Hematopoietic multipotent progenitor cell treated with erythropoietin and hydrocortisone succinate and interleukin-3 and kit ligand, for 4 days (in vitro differentiated cells): Measurements from ENCODE around the gene NOX5.

Experiments used
- DNase-seq: peaks from one replicate; pipeline ENCODE4 v3.0.0-alpha.2; 2015

Gene NOX5

DNA sequence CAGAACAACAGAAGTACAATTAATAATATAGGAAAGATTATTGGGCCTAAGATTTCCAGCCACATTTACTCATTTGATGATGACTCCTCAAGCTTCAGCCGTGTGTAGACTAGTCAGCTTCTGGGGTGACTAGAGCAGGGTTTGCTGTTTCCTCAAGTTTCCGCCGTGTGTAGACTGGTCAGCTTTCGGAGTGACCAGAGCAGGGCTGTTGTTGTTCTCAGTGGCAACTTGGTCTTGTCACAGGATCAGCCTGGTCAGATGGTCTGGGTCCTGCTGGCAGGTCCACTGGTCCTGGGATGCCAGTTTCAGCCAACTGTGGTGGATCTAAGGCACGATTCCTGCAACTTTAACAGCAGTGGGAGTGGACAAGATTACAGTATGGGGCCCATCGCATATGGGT lies 21.8 kb upstream of the NOX5 start:
- DNase-seq = no peak

DNA sequence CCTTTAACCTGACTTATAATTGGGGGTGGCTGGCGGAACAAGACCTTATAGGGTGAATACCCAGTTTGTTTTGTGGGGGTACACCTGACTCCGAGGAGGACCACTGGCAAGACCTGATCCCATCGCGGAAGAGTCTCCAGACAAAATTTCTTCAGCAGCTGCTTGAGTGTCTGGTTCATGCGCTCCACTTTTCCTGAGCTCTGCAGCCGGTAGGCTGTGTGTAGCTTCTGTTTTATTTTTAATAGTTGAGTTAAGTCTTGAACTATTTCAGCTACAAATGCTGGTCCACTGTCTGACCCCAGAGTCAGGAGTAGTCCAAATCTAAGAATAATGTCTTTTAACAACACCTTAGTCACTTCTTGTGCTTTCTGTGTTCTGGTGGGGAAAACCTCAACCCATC lies 21.2 kb upstream of the NOX5 start:
- no peak for DNase-seq

DNA sequence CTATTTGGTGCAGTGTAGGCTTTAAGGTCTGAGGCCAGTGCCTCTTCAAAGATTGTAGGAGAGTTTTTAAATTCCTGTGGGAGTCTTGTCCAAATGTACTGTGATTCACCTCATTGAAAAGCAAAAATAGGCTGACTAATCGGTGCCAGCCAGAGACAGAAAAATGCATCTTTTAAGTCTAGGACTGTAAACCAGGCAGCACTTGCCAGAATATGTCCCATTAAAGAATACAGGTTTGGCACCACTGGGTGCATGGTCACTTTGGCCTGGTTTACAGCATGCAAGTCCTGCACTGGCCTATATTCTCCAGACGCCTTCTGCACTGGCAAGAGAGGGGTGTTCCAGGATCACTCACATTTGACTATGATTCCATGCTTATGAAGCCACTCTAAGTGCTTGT lies 20.3 kb upstream of the NOX5 start:
- DNase-seq = no peak

DNA sequence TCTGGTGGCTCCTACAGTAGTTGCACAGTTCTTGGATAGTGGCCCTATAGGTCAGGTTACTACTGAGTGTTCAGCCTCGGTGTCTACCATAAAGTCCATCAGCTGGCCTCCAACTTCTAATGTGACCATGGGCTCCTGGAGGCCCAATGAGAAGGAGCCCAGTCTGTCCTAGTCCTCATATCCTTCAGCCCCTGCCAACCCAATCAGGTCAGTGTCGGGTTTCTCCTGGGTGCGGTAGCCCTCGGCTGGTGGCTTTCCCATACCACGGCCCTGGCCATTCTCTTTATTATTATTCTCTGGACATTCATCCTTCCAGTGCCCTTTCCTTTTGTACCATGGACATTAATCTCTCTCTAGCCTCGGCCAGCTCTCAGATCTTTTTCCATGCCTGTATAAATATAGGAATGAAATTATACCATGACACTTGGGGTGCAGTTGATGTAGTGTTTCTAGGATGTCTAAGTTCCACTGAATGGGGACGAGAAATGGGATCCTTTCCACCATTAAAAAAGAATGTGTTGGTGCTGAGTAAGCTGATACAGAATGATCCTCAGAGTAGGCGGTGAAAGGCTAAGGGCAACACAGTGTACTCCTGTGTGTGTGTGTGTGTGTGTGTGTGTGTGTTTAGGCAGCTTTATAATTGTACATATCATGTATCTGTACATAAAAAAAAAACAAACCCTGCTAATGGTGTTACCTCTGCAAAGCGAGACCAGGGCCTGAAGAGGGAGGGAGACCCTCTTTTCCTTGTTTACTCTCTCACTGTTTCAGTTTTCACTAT lies 19.3 kb upstream of the NOX5 start:
- DNase-seq = no peak

DNA sequence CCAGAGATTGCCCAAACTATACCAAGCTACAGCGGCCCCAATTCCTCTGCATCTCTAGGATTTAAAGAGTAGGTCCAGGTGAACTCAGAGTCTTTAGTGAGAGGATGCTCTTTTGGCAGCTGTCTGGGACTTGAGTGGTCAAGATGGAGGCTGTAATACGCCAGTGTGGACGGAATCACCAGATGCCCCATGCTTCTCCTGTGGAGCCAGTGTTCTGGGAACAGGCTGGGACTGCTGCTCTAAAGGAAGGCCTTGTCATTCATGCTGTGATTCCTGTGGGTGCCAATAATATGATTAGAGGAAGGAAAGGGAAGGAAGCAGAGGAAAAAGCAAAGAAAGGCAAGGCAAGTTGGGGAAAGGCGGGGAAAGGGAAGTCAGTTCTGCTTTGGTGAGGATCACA lies 17.4 kb upstream of the NOX5 start:
- no peak for DNase-seq

DNA sequence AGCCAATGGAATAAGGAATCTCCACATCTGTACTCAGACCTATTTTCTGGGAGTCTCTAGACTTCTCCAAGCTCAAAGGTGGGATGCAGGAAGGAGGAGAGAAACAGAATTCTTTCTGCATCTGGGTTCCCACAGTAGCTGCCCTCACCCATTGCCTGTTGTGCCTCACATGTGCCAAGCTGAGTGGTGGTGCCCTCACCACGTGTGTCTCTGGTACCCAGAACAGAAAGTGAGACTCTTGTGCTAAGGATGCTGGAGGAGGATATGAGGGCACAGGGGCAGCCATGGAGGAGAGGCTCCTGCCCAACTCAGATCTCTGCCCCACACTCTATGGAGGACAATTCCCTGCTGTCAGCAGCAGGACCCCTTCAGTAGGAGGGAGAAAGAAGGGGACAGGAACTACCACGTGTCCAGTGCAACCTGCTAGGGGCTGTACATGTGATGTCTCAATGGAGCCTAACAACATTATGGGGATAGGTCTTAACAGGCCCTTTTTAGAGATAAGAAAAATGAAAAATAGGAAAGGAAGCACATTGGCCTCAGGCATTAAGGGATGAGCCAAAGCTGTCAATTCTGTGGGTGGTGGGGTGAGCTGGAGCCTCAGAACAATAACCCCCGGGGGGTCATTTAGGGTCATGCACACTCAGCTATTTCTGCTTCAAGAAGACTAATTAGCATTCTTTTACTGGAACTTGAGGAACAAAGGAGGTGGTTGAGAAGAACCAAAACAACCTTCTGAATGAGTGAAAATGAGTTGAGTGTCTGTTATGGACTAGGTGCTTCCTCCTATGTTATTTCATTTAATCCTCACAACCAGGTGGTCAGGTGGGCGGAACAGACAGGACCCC lies 16.3 kb upstream of the NOX5 start:
- DNase-seq = no peak

DNA sequence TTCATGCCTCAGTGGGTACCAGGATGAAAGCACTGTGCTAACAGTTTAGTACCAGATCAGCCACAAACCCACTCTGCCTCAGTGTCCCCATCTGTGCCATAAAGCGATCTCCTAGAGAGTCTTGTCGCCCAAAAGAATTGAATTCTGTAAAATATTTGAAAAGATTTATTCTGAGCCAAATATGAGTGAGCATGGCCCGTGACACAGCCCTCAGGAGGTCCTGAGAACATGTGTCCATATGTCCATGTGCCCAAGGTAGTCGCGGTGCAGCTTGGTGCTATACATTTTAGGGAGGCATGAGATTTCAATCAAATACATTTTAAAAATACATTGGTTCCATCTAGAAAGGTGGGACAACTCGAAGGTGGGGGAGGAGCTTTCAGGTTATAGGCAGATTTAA lies 15.4 kb upstream of the NOX5 start:
- DNase-seq = no peak

DNA sequence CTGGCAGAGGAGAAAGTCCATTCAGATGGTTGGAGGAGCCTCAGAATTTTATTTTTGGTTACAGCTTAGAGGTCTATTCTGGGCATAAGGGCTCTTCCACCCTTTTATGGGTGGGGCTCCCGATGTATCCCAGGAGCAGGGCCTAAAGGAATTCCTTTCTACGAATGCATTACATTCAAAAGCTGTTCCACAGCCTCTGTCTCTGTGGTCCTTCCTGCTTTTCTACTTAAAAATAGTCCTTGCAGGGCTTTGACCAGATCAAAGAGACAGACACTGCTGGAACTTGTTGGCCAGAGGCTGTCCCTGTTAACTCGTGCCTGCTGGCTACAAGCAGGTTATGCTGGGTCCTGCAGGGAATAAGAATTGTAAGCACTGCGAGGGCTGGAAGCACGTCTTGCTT lies 14.4 kb upstream of the NOX5 start:
- no peak for DNase-seq

DNA sequence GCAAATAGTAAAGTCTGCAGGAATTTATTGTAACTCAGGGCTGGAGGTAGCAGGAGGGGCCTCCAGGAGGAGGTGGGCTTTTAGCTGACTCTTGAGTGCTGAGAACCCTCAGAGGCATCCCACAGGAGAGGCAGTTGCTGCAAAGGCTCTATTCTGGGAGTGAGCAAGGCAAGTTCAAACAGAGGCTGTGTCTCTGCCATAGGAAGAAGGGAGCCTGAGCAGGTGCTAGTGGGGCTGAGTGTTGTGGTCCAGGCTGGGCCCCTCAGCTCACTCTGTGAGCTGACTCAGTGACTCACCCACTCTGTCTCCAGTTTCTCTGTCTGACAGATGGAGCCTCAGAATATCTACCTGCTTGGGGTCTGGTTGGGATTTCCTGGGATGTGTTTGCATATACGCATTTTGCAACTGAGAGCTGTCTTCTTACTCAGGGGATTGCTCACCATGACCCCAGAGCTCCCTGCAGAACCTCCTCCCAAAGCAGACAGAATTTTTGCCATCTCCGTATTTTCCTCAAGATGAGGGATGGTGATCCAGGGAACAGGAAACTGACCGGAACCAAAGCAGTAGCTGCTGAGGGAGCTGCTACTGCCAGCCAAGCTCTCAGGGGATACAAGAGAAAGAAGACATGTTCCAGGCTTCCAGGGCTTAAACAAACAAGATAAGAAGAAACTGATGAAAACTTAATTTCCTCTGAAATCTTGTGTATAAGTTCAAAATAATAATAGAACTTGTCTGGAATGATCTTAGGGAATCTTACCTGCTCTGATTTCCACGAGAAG lies 13.6 kb upstream of the NOX5 start:
- no peak for DNase-seq

DNA sequence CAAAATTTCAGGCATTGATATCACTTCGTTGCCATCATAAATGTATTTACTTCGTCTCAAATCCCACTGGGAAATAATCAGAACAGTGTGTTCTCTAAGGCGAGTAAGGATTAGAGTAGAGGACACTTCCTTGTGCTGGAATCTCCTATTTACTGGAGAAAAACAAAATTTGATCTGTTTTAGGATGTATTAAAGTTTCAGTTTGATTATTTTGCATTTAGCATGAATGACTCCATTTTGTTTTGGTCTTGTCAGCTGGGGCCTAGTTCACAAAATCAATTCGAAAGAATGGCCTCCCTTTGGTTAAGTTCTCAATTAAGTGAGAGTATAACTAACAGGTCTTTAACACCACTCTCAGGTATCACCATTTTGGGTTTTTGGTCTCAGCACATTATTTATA lies 11.7 kb upstream of the NOX5 start:
- no peak for DNase-seq

DNA sequence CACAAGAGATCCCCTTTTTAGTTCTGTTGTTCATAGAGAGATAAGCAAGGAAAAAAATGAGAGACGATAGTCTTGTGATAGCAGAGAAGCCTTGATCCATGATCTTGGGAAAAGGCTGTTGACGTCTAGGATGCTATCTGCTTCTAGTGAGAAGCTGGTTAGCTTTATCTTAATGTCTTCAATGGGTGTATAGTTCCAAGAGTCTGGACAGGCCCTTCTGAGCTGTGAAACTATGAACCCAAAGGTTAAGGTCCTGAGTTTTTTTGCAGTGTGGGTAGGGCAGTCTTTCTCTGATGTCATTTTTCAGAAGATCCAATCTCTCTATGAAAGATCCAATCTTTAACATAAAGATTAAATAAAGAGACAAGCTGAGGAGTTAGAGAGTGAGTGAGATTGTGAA lies 10.5 kb upstream of the NOX5 start:
- DNase-seq = no peak

DNA sequence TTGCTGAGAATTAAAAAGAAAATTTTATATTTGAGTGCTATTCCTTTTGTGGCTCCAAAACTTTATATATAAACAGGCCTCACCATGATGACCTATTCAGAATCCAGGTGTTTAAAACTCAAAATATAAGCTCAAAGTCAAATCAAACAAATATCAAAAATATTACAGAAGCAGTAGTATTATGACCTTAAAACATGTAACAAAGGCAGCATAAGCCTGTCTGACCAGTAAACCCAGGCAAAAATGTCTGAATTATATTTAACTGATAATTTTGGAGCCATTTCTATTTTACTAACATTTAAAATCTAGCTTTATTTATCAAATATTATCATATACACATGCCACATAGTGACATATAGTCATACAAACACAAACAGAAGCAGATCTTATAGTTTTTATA lies 6.4 kb upstream of the NOX5 start:
- no peak for DNase-seq

DNA sequence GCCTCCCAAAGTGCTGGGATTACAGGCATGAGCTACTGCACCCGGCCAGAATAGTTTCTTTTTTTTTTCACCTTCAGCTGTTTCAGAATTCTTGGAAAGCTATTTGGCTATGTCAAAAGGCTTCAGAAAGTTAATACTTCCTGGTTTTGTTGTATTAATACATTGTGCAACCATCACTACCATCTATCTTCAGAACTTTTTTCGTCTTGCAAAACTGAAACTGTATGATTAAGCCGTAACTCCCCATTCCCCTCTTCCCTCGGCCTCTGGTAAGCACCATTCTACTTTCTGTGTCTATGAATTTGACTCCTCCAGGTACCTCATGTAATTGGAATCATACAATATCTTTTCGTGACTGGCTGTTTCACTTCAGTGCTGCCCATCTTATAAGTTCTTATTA lies 5.2 kb upstream of the NOX5 start:
- DNase-seq = no peak

DNA sequence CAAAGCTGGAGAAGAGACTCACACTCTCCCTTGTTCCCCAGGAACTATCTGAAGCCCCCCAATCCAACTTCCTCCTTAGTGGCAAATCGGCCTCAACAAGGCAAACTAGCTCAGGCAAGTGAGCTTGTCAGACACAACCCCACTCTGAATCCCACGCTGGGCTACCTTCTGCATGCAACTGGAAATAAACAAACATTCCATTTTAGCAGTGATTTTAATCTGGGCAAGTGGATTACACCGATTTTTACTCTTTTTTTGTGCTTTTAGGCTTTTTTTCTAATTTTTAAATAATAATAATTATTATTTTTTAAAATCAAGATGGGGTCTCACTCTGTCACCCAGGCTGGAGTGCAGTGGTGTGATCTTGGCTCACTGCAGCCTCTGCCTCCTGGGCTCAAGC lies 2.9 kb upstream of the NOX5 start:
- DNase-seq = no peak

DNA sequence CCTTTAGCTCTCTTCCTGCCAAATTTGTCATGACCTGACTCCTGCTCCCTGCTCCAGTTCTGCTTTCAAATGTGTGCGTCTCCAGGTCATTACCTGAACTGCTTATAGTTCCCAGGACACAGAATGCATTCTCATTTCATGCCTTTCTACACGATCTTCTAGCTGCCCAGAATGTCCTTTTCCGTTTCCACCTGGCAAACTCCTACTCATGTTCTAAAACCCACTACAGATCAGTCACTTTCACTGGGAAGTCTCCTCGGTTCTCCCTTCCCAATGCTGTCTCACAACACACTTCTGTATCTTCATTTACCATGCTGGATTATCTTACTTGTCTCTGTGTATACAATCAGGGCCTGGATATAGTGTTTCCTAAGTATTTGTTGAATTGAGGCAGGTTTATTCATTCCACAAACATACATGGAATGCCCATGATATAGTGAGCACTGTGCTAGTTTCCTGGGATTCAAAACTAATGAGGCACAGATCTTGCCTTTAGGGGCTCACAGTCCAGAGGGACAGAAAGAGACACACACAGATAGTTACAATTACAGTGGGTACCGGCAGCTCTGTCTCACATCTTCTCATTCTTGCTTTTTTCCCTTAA lies 1.6 kb upstream of the NOX5 start:
- DNase-seq = no peak

DNA sequence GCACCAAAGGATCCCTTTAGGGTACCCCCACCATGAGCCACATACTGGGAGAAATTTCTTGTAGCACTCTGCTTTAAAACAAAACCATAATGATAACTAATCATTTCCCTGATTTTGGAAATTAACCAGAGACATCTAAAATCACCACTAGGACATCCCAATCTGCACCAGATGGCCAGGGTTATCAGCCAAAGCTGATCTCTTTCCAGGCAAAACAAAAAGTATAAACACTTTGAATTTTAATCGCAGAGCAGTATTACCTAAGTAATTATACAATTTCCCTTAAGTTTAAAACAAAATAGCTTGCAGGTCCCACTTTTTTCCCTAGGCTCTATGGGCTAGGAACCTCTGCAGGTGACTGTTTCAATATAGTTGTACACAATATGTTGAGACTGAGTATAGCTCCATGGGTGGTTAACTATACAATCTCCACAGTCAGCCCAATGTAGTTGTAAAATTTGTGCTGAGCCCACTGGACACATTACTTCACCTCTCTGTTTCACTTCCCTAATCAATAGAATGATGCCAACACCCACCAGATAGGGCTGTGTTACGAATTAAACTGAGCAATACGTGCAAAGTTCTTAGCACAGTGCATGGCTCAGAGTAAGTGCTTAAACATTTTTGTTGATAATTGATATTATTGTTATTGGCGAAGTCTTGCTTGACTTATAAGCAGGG lies 629 bp upstream of the NOX5 start:
- DNase-seq = no peak

DNA sequence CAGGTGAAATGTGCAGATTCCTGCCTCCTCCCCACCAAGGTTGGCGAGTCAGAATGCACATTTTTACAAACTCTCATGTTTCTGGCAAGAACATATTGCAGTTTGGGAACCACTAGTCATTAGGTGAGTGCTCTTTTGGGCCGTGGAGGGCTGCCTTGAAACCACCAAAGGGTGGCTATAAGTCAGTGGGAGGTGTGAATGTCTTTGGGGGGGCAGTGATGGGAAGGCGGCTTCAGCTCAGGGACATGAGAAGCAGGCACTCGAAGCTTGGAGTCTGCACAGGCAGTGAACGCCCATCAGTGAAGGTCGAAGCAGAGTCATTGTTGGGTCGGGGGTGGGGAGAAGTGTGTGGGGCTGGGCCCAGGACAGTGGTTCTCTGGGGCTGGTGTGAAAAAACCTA lies 1.1 kb downstream of the NOX5 start:
- DNase-seq = no peak

DNA sequence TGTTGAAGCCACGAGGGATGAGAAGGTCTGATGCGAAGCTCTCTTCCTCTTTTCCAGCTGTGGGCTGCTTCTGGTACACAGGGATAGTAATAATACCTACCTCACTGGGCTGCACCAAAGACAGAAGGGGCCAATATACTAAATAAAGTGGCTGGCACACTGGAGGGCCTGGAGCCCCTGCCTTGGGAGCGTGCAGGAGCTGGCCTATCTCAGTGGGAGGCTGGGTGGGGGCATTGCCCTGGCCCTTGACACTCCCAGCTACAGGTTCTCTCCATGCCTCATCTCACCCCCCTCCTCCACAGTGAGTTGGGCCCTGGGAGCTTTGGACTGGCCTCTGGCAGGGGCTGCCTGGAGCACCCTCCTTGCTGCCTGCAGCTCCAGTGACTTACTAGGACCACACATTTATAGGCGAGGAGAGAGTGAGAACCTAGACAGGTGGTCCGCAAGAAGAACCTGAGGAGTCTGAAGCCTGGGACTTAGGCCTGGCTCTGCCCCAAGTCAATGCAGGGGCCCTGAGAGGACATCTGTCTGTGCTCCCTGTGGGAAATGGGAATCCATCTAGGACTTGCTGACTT lies 1.6 kb downstream of the NOX5 start:
- DNase-seq = no peak

DNA sequence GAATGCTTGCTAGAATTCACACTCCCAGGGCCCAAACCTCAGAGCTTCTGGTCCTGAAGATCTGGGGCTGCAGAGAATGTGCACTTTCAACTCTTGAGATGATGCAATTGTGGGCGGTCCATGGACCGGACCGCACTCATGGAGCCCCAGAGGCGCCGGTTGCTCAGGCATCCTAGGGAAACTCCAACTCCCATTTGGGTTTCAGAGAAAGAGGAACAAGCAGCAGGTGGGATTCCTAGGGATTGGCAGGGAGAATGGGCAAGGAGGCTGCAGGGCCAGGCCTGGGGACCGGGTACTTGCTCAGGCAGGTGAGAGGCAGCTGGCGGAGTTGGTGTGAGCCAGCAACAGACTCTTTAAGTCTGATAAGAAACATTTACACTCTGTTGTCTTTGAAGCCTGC lies 3.5 kb downstream of the NOX5 start:
- DNase-seq = no peak

DNA sequence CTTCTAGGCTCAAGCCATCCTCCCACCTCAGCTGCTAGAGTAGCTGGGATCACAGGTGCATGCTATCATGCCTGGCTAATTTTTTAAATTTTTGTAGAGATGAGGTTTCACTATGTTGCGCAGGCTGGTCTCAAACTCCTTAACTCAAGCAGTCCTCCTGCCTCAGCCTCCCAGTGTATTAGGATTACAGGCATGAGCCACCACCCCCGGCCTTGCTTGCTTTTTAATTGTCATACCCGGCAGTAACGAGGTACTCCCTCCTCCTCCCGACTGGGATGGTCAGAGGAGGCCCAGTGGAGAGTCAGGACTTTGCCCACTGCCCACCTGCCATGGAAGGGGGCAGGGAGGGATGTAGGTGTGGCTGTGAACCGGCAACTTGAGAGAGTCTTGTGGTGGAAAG lies 4.5 kb downstream of the NOX5 start:
- DNase-seq = no peak

DNA sequence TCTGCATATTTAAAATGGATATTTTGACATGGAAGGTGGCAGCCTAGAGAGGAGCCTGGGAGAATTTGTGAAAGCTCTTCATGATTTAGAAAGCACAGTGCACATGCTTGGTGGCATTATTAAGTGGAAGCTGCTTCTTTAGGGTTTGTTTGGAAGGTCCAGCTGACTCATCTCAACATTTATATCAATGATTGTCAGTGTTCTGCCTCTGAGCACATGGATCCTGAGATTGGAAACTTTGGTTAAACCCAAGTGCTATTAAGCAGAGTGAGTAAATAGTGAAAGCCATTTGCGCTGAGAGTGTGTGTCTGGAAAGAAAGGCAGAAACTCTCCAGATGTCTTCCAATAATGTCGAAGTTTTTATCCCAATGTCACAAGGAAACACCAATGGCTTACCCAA lies 7.4 kb downstream of the NOX5 start:
- DNase-seq = no peak

DNA sequence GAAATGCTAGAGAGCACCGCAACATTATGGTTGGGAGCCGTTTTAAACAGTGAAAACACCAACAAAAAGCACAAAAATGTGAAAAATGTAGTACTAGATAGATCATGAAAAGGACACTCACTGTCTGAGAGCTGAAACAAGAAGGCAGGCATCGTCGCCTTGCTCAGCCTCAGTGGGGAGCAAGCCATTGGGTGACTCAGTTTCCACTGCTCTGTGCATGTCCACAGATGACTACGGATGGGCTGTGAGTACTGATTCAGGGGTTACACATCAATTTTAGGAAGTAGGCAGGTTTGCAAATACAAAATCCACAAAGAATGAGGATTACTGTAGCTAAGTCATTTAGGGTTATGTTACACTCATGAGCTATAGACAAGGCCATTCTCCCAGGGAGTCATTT lies 10.8 kb downstream of the NOX5 start:
- DNase-seq = no peak
